GM18858 (cell line): ENCODE measurements around the gene CENPB.

Source experiments
- ATAC-seq: cut with Tn5 transposase; IDR thresholded peaks from one replicate; pipeline ENCODE4 v1.9.1; 2021; ENCODE audit not compliant: unreplicated experiment

Gene CENPB

GRCh38 chr20:3767427-3768341 is 18.9 kb downstream of the CENPB start, which contains the start of gene ADISSP:
Gene ADISSP (minus strand): TSS chr20:3767753. CDS start chr20:3760100, 7,653 bp downstream.
- peak; percentile 88 for ATAC-seq

GRCh38 chr20:3767110-3767426 is 19.5 kb downstream of the CENPB start:
- ATAC-seq, result no peak

- ATAC-seq, result no peak
Measured at GRCh38 chr20:3766422-3767109, 20.0 kb downstream of the CENPB start.

GRCh38 chr20:3765171-3765882 is 21.2 kb downstream of the CENPB start:
- no peak for ATAC-seq

- no peak for ATAC-seq
Measured at GRCh38 chr20:3764659-3765058, 21.9 kb downstream of the CENPB start.

- ATAC-seq, result no peak
Measured at GRCh38 chr20:3763671-3764601, 22.6 kb downstream of the CENPB start.

- ATAC-seq, result no peak
Measured at GRCh38 chr20:3760655-3761348, 25.7 kb downstream of the CENPB start.

GRCh38 chr20:3759884-3760283 is 26.7 kb downstream of the CENPB start:
- ATAC-seq, result no peak

GRCh38 chr20:3759316-3759823 is 27.2 kb downstream of the CENPB start:
- no peak for ATAC-seq

- ATAC-seq, result no peak
Measured at GRCh38 chr20:3758566-3758965, 28.0 kb downstream of the CENPB start.

GRCh38 chr20:3757268-3757667 is 29.3 kb downstream of the CENPB start:
- no peak for ATAC-seq

- ATAC-seq, result no peak
Measured at GRCh38 chr20:3755814-3756480, 30.6 kb downstream of the CENPB start.

GRCh38 chr20:3755269-3755668 is 31.3 kb downstream of the CENPB start:
- ATAC-seq, result no peak

GRCh38 chr20:3754276-3754630 is 32.3 kb downstream of the CENPB start:
- ATAC-seq, result no peak

GRCh38 chr20:3753501-3754275 is 32.9 kb downstream of the CENPB start:
- no peak for ATAC-seq

- no peak for ATAC-seq
Measured at GRCh38 chr20:3753098-3753497, 33.4 kb downstream of the CENPB start.

- ATAC-seq, result no peak
Measured at GRCh38 chr20:3752386-3752759, 34.2 kb downstream of the CENPB start.

- no peak for ATAC-seq
Measured at GRCh38 chr20:3751675-3752385, 34.7 kb downstream of the CENPB start.
